ENCODE data around the gene PTPN14. TPM values are rescaled to one million over a fixed set of nuclear protein-coding genes. Genes with fewer than 3 reads are reported as not detected.

PTPN14 gene
- total RNA-seq, 1 experiment from 2014 or later: 88.4 TPM

- Mint-ChIP-seq H3K27me3 (ENCODE audit: low read depth) (no peaks in the 10 kb centered on the region), H3K4me3 (no peak overlapping the region), H3K4me1 (peaks cover 23% of the 10 kb centered on the region), H3K9me3 (no peaks in the 10 kb centered on the region), H3K36me3 (peaks cover 42% of the 10 kb centered on the region), H3K27ac (no peak overlapping the region; the same call in 1 of the 2 replicates)
- CTCF ChIA-PET: no interaction called here
- no peak for ATAC-seq
- DNase-seq (ENCODE audit: low spot score): no peak
- TF ChIP-seq ZNF263 (CRISPR knock-in tag; IDR thresholded peaks at IDR 0.05; ENCODE audit: low read depth) (no peak), PREB (CRISPR knock-in tag; IDR thresholded peaks at IDR 0.05; ENCODE audit: borderline replicate concordance) (no peak), ATF6 (CRISPR knock-in tag; IDR thresholded peaks at IDR 0.05) (no peak), RELA (CRISPR knock-in tag; IDR thresholded peaks at IDR 0.05; ENCODE audit: borderline replicate concordance) (no peak)
- POLR2A ChIA-PET: no interaction called here
These were observed 166.0 kb downstream of the PTPN14 start for GRCh38 chr1:214385428-214385827.

- TF ChIP-seq NFATC4 (CRISPR knock-in tag; IDR thresholded peaks at IDR 0.05): no peak
- TF ChIP-seq FOXJ3 (CRISPR knock-in tag; IDR thresholded peaks at IDR 0.05; ENCODE audit: borderline replicate concordance): no peak
- TF ChIP-seq ZNF425 (CRISPR knock-in tag; conservative IDR thresholded peaks at IDR 0.05): no peak
- no peak for TF ChIP-seq TEAD1 (CRISPR knock-in tag; IDR thresholded peaks at IDR 0.05)
- no peak for TF ChIP-seq FOXK1 (CRISPR knock-in tag; IDR thresholded peaks at IDR 0.05)
- TF ChIP-seq NFE2L1 (CRISPR knock-in tag; IDR thresholded peaks at IDR 0.05): no peak
- TF ChIP-seq JAZF1 (CRISPR knock-in tag; IDR thresholded peaks at IDR 0.05): no peak
- TF ChIP-seq NFYB (CRISPR knock-in tag; conservative IDR thresholded peaks at IDR 0.05; ENCODE audit: low read depth): no peak
- no peak for TF ChIP-seq ZBTB43 (CRISPR knock-in tag; IDR thresholded peaks at IDR 0.05)
- no peak for TF ChIP-seq CREB1 (CRISPR knock-in tag; IDR thresholded peaks at IDR 0.05)
- ChIA-PET CTCF (no interaction called here), POLR2A (no interaction called here)
- no peak for ATAC-seq
- DNase-seq (ENCODE audit: low spot score): no peak
- H3K9me3 Mint-ChIP-seq: no peaks in the 10 kb centered on the region
- peaks cover 42% of the 10 kb centered on the region for H3K36me3 Mint-ChIP-seq
- no peak overlapping the region for H3K27ac Mint-ChIP-seq
- peaks cover 26% of the 10 kb centered on the region for H3K4me1 Mint-ChIP-seq
- H3K4me3 Mint-ChIP-seq: no peak overlapping the region
- no peaks in the 10 kb centered on the region for H3K27me3 Mint-ChIP-seq (ENCODE audit: low read depth)
These were observed 166.9 kb downstream of the PTPN14 start for GRCh38 chr1:214384373-214385079.
